ENCODE measurements around the gene RAD51B.

RAD51B gene

GRCh38 chr14:68521961-68522509, 702.5 kb downstream of the RAD51B start:
- no peak overlapping the region for H3K9ac ChIP-seq

DNA sequence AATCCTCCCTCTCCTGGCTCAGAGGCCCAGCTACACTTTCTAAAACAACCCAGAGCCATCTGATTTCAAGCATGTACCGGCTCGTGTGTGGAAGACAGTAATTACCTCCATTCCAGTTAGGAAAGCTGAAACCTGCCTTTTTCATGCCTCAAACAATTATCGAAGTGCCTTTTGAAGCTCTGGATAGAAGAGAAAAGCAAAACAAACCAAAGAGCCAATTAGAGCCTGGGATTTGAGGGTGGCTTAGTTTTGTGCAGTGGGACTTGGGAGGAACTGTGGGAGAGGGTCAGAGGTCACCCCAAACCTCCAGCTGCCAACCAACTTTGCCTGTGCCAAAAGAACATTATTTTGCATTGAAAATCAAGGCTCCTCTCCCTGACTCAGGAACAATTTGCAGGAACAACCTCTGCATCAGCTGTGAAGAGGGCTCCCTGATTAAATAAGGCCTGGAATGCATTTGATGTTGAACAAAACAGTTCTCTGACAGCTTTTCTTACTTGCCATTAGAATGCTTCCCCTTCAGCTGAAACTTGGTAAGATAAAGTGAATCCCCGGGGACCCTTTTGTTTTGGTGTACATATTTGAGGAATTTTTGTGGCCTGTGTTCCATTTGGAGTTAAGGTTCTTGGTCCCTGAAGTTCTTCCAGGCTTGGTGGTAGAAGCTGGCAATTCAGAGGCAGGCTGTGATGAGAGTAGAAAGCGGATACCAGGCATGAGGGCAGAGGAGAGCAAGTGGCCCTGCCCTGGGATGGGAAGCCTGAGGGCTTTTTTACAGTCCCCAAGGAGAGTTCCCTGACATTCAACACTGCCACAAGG, 703.1 kb downstream of the RAD51B start:
- Histone ChIP-seq H3K4me2 (ENCODE audit: low read length) (no peak overlapping the region), H3K79me2 (no peaks in the 10 kb centered on the region), H3K9ac (no peak overlapping the region), H3K4me3 (ENCODE audit: low read depth, low read length) (no peak overlapping the region), H2AFZ (peak overlapping the region; percentile 28), H3K4me1 (peaks cover 14% of the 10 kb centered on the region), H3K27ac (no peak overlapping the region), H3K27me3 (ENCODE audit: control insufficient read depth, insufficient read depth, low read length) (no peaks in the 10 kb centered on the region), H3K36me3 (ENCODE audit: control insufficient read depth, insufficient read depth, low read length) (no peaks in the 10 kb centered on the region), H3K9me3 (ENCODE audit: control insufficient read depth, low read length) (no peaks in the 10 kb centered on the region)
- TF ChIP-seq, protein P1, sequence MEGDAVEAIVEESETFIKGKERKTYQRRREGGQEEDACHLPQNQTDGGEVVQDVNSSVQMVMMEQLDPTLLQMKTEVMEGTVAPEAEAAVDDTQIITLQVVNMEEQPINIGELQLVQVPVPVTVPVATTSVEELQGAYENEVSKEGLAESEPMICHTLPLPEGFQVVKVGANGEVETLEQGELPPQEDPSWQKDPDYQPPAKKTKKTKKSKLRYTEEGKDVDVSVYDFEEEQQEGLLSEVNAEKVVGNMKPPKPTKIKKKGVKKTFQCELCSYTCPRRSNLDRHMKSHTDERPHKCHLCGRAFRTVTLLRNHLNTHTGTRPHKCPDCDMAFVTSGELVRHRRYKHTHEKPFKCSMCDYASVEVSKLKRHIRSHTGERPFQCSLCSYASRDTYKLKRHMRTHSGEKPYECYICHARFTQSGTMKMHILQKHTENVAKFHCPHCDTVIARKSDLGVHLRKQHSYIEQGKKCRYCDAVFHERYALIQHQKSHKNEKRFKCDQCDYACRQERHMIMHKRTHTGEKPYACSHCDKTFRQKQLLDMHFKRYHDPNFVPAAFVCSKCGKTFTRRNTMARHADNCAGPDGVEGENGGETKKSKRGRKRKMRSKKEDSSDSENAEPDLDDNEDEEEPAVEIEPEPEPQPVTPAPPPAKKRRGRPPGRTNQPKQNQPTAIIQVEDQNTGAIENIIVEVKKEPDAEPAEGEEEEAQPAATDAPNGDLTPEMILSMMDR (IDR thresholded peaks at IDR 0.05) = no peak

More at GRCh38 chr14:68521961-68522509, 702.5 kb downstream of the RAD51B start:
- peak overlapping the region; percentile 28 for H2AFZ ChIP-seq
- H3K27me3 ChIP-seq (ENCODE audit: control insufficient read depth, insufficient read depth, low read length) = no peaks in the 10 kb centered on the region
- TF ChIP-seq, protein P1 (IDR thresholded peaks at IDR 0.05) = no peak
- no peaks in the 10 kb centered on the region for H3K79me2 ChIP-seq
- peaks cover 14% of the 10 kb centered on the region for H3K4me1 ChIP-seq
- H3K9me3 ChIP-seq (ENCODE audit: control insufficient read depth, low read length) = no peaks in the 10 kb centered on the region
- no peak overlapping the region for H3K27ac ChIP-seq
- no peaks in the 10 kb centered on the region for H3K36me3 ChIP-seq (ENCODE audit: control insufficient read depth, insufficient read depth, low read length)
- H3K4me2 ChIP-seq (ENCODE audit: low read length) = no peak overlapping the region
- H3K4me3 ChIP-seq (ENCODE audit: low read depth, low read length) = no peak overlapping the region

DNA sequence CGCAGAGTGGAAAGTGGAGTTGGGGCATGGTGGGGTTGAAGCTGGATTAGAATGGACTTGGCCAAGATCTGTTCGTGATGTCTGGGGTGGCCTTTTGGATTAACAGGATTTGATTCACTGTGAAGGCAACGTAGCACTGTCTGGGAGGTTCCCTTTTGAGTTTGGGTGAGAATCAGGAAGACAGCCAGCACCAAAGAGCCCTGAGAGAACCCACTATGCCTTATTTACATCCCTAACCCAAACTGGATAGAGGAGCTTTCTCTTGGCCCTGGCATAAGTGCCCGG, 703.7 kb downstream of the RAD51B start:
- no peaks in the 10 kb centered on the region for H3K9me3 ChIP-seq (ENCODE audit: control insufficient read depth, low read length)
- H3K4me2 ChIP-seq (ENCODE audit: low read length) = no peak overlapping the region
- H3K27ac ChIP-seq = no peak overlapping the region
- H3K36me3 ChIP-seq (ENCODE audit: control insufficient read depth, insufficient read depth, low read length) = no peaks in the 10 kb centered on the region
- TF ChIP-seq, protein P1 (IDR thresholded peaks at IDR 0.05) = no peak
- H3K4me1 ChIP-seq = peaks cover 14% of the 10 kb centered on the region
- no peak overlapping the region for H3K4me3 ChIP-seq (ENCODE audit: low read depth, low read length)
- H3K27me3 ChIP-seq (ENCODE audit: control insufficient read depth, insufficient read depth, low read length) = no peaks in the 10 kb centered on the region
- no peaks in the 10 kb centered on the region for H3K79me2 ChIP-seq
- H3K9ac ChIP-seq = no peak overlapping the region
- no peak overlapping the region for H2AFZ ChIP-seq

GRCh38 chr14:68523989-68524725, 704.6 kb downstream of the RAD51B start:
- TF ChIP-seq, protein P1 (IDR thresholded peaks at IDR 0.05) = peak; percentile 31
- no peaks in the 10 kb centered on the region for H3K27me3 ChIP-seq (ENCODE audit: control insufficient read depth, insufficient read depth, low read length)
- H3K9ac ChIP-seq = no peak overlapping the region
- H3K4me2 ChIP-seq (ENCODE audit: low read length) = peak overlapping the region; percentile 15
- H3K27ac ChIP-seq = no peak overlapping the region
- no peaks in the 10 kb centered on the region for H3K79me2 ChIP-seq
- no peaks in the 10 kb centered on the region for H3K9me3 ChIP-seq (ENCODE audit: control insufficient read depth, low read length)
- no peak overlapping the region for H3K4me3 ChIP-seq (ENCODE audit: low read depth, low read length)
- no peak overlapping the region for H2AFZ ChIP-seq
- H3K36me3 ChIP-seq (ENCODE audit: control insufficient read depth, insufficient read depth, low read length) = no peaks in the 10 kb centered on the region
- peaks cover 14% of the 10 kb centered on the region for H3K4me1 ChIP-seq

Data from parathyroid adenoma (tissue), 2 donors.